T-helper 2 cell treated with Interferon-gamma antibody and Interleukin-4, amounts not matched to agents 5 μg/mL and 100 μg/mL, for 36 hours (primary cell): Measurements from ENCODE around the gene ZC3H12A.
"Not testable (repeated sequence)": the region's sequence is repeated elsewhere in the genome, so short reads cannot be mapped to it uniquely, and the experiment has no call there.

Experiments
- DNase-seq: peaks from one replicate; pipeline ENCODE4 v3.0.0; 2021; ENCODE audit warnings: low spot score
- H3K27ac Mint-ChIP-seq: one replicate; pipeline ENCODE4 v1.8.0; 2021; ENCODE audit warnings: mild to moderate bottlenecking, mixed read lengths
- H3K27me3 Mint-ChIP-seq: one replicate; pipeline ENCODE4 v1.8.0; 2021; ENCODE audit warnings: low read depth, mixed read lengths
- H3K36me3 Mint-ChIP-seq: one replicate; pipeline ENCODE4 v1.8.0; 2021; ENCODE audit warnings: low read depth, mixed read lengths
- H3K4me1 Mint-ChIP-seq: one replicate; pipeline ENCODE4 v1.8.0; 2021; ENCODE audit warnings: low read depth, mixed read lengths
- H3K4me3 Mint-ChIP-seq: one replicate; pipeline ENCODE4 v1.8.0; 2022; ENCODE audit warnings: mild to moderate bottlenecking, moderate library complexity, mixed read lengths
- H3K9me3 Mint-ChIP-seq: one replicate; pipeline ENCODE4 v1.8.0; 2021; ENCODE audit warnings: mixed read lengths

Gene ZC3H12A

DNA sequence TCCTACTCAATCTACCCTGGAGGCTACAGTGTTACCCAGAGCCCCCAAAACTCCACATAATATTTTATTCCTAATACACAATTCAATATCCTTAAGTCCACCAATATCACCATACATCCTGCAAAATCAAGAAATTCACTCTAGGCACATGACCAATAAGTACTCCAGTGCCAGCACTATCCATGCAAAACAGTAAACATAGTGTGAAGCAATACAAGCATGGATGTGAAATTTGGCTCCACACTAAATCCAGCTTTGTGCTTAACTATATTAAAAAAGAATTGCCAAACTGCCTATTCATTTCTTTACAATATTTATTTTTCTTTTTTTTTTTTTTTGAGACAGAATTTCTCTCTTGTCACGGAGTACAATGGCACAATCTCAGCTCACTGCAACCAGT is 43.2 kb downstream of the ZC3H12A start:
- no peaks in the 10 kb centered on the region for H3K27me3 Mint-ChIP-seq
- no peak overlapping the region for H3K4me3 Mint-ChIP-seq
- H3K4me1 Mint-ChIP-seq, result peaks cover 28% of the 10 kb centered on the region
- peaks cover 7% of the 10 kb centered on the region for H3K36me3 Mint-ChIP-seq
- no peaks in the 10 kb centered on the region for H3K9me3 Mint-ChIP-seq
- no peak overlapping the region for H3K27ac Mint-ChIP-seq
- no peak for DNase-seq

- H3K27me3 Mint-ChIP-seq, H3K9me3 Mint-ChIP-seq, H3K4me3 Mint-ChIP-seq, DNase-seq, H3K36me3 Mint-ChIP-seq, H3K27ac Mint-ChIP-seq: not testable (repeated sequence)
- H3K4me1 Mint-ChIP-seq, result peaks cover 24% of the 10 kb centered on the region
Measured at GRCh38 chr1:37518241-37518640, 43.9 kb downstream of the ZC3H12A start.

- Mint-ChIP-seq H3K27ac (peak overlapping the region; percentile 75), H3K4me3 (peak overlapping the region; percentile 79), H3K4me1 (peaks cover 20% of the 10 kb centered on the region)
- H3K27me3 Mint-ChIP-seq, DNase-seq, H3K36me3 Mint-ChIP-seq, H3K9me3 Mint-ChIP-seq: not testable (repeated sequence)
Measured at GRCh38 chr1:37518929-37519328, 44.5 kb downstream of the ZC3H12A start.

DNA sequence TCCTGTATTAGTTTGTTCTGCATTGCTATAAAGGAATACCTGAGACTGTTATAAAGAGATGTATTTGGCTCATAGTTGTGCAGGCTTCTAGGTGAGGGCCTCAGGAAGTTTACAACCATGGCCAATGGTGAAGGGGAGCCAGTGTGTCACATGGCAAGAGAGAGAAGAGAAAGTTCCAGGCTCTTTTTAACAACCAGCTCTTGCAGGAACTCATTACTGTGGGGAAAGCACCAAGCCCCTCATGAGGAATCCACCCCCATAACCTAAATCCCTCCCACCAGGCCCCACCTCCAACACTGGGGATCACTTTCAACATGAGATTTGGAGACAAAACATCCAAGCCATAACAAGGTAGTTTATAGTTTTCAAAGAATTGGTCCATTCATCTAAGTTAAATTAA is 45.2 kb downstream of the ZC3H12A start:
- peaks cover 8% of the 10 kb centered on the region for H3K9me3 Mint-ChIP-seq
- H3K4me3 Mint-ChIP-seq, result peak overlapping the region; percentile 79
- no peak for DNase-seq
- peak overlapping the region; percentile 63 for H3K27ac Mint-ChIP-seq
- H3K36me3 Mint-ChIP-seq, result peaks cover 4% of the 10 kb centered on the region
- peaks cover 20% of the 10 kb centered on the region for H3K4me1 Mint-ChIP-seq
- no peaks in the 10 kb centered on the region for H3K27me3 Mint-ChIP-seq

DNA sequence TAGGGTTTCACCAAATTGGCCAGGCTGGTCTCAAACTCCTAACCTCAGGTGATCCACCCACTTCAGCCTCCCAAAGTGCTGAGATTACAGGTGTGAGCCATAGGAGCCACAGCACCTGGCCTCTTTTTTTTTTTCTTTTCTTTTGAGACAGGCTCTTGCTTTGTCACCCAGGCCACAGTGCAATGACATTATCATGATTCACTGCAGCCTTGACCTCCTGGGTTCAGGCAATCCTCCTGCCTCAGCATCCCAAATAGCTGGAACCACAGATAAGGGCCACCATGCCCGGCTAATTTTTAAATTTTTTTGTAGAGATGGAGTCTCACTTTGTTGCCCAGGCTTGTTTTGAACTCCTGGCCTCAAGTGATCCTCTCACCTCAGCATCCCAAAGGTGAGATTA is 55.5 kb downstream of the ZC3H12A start:
- not testable (repeated sequence) for H3K36me3 Mint-ChIP-seq, H3K4me1 Mint-ChIP-seq, H3K27ac Mint-ChIP-seq, H3K27me3 Mint-ChIP-seq, H3K9me3 Mint-ChIP-seq, DNase-seq, H3K4me3 Mint-ChIP-seq

DNA sequence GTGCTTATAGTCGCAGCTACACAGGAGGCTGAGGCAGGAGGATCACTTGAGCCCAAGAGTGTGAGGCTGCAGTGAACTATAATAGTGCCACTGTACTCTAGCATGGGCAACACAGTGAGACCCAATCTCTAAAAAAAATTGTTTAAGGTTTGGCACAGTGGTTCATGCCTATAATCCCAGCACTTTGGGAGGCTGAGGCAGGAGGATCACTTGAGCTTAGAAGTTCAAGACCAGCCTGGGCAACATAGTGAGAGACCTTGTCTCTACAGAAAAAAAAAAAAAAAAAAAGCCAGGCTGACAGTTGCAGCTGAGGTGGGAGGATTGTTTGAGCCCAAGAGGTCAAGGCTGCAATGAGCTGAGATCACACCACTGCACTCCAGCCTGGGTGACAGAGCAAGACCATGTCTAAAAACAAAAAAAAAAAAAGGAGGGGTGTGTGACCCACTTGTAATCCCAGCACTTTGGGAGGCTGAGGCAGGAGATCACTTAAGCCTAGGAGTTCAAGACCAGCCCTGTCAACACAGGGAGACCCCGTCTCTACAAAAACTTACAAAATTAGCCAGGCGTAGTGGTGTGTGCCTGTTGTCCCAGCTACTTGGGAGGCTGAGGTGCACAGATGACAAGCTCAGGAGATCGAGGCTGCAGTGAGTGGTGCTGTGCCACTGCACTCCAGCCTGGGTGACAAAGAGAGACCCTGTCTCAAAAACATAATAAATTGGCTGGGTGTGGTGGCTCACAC is 58.2 kb downstream of the ZC3H12A start:
- not testable (repeated sequence) for H3K4me3 Mint-ChIP-seq, H3K9me3 Mint-ChIP-seq, DNase-seq, H3K27ac Mint-ChIP-seq, H3K4me1 Mint-ChIP-seq, H3K27me3 Mint-ChIP-seq
- peaks cover 20% of the 10 kb centered on the region for H3K36me3 Mint-ChIP-seq

GRCh38 chr1:37533317-37534093 is 59.1 kb downstream of the ZC3H12A start:
- no peak overlapping the region for H3K27ac Mint-ChIP-seq
- DNase-seq, result no peak
- H3K9me3 Mint-ChIP-seq, result no peaks in the 10 kb centered on the region
- no peak overlapping the region for H3K4me3 Mint-ChIP-seq
- no peaks in the 10 kb centered on the region for H3K27me3 Mint-ChIP-seq
- H3K4me1 Mint-ChIP-seq, result peaks cover 4% of the 10 kb centered on the region
- H3K36me3 Mint-ChIP-seq, result peaks cover 29% of the 10 kb centered on the region
